Measurements from ENCODE around the gene RBP4. TPM values are rescaled to one million over a fixed set of nuclear protein-coding genes. Genes with fewer than 3 reads are reported as not detected.

RBP4 gene
- total RNA-seq, 1 experiment from 2014 or later = 2.2 TPM

- POLR2A ChIA-PET = no interaction called here
- CTCF ChIA-PET = no interaction called here
- DNase-seq (ENCODE audit: low spot score) (no peak), ATAC-seq (no peak)
- no peak overlapping the region for H3K27ac Mint-ChIP-seq
- TF ChIP-seq PRDM15 (CRISPR knock-in tag; IDR thresholded peaks at IDR 0.05) = no peak
- H3K36me3 Mint-ChIP-seq = no peaks in the 10 kb centered on the region
- no peak overlapping the region for H3K4me3 Mint-ChIP-seq
- H3K4me1 Mint-ChIP-seq = peaks cover 15% of the 10 kb centered on the region
- H3K27me3 Mint-ChIP-seq (ENCODE audit: low read depth) = peaks cover 13% of the 10 kb centered on the region; the same call in 1 of the 2 replicates
- no peaks in the 10 kb centered on the region for H3K9me3 Mint-ChIP-seq
Measured at GRCh38 chr10:93620925-93621324, 19.9 kb upstream of the RBP4 start.

- peaks cover 15% of the 10 kb centered on the region for H3K4me1 Mint-ChIP-seq
- H3K27ac Mint-ChIP-seq = no peak overlapping the region
- ATAC-seq (no peak), DNase-seq (ENCODE audit: low spot score) (no peak)
- H3K27me3 Mint-ChIP-seq (ENCODE audit: low read depth) = peaks cover 4% of the 10 kb centered on the region; the same call in 1 of the 2 replicates
- ChIA-PET POLR2A (interaction anchor here (0.7 kb wide), 1 partner anchor 308 kb away, joined by 5 read pairs; no protein-coding TSS in a partner anchor), CTCF (interaction anchor here (1.5 kb wide), 1 partner anchor 61 kb away, joined by 3 read pairs; no protein-coding TSS in a partner anchor)
- no peaks in the 10 kb centered on the region for H3K9me3 Mint-ChIP-seq
- H3K4me3 Mint-ChIP-seq = no peak overlapping the region
- H3K36me3 Mint-ChIP-seq = no peaks in the 10 kb centered on the region
- TF ChIP-seq KAT7 (CRISPR knock-in tag; IDR thresholded peaks at IDR 0.05; ENCODE audit: borderline replicate concordance) (no peak), RELA (CRISPR knock-in tag; IDR thresholded peaks at IDR 0.05; ENCODE audit: borderline replicate concordance) (no peak), FOXP1 (CRISPR knock-in tag; IDR thresholded peaks at IDR 0.05; ENCODE audit: borderline replicate concordance) (no peak), ZBTB43 (CRISPR knock-in tag; IDR thresholded peaks at IDR 0.05) (no peak), ATF1 (CRISPR knock-in tag; IDR thresholded peaks at IDR 0.05) (no peak), ATF6 (CRISPR knock-in tag; IDR thresholded peaks at IDR 0.05) (no peak), NR1H2 (CRISPR knock-in tag; IDR thresholded peaks at IDR 0.05) (no peak), TCF7 (CRISPR knock-in tag; IDR thresholded peaks at IDR 0.05; ENCODE audit: low read depth) (no peak), NFE2L1 (CRISPR knock-in tag; IDR thresholded peaks at IDR 0.05) (no peak), ELF4 (CRISPR knock-in tag; IDR thresholded peaks at IDR 0.05; ENCODE audit: low read depth) (no peak), FOXK1 (CRISPR knock-in tag; IDR thresholded peaks at IDR 0.05) (no peak), SP1 (CRISPR knock-in tag; conservative IDR thresholded peaks at IDR 0.05) (no peak), FOXJ3 (CRISPR knock-in tag; IDR thresholded peaks at IDR 0.05; ENCODE audit: borderline replicate concordance) (no peak), AFF4 (CRISPR knock-in tag; IDR thresholded peaks at IDR 0.05; ENCODE audit: borderline replicate concordance) (no peak)
Measured at GRCh38 chr10:93615576-93616235, 14.7 kb upstream of the RBP4 start.
